ACHN (cell line): ENCODE measurements around the gene RAMACL.
"Not testable (repeated sequence)": the region's sequence is repeated elsewhere in the genome, so short reads cannot be mapped to it uniquely, and the experiment has no call there.

ENCODE experiments used
- DNase-seq: peaks from one replicate; pipeline ENCODE4 v3.0.0-alpha.2; 2015
- in situ Hi-C: cut with HindIII; loops from 2 replicates; pipeline ENCODE4 v1.10.0; 2017; ENCODE audit warnings: low sequenced_read_pairs, low pct_ligation_motif_present, low pct_unique_long_range_greater_than_20kb

Gene RAMACL

GRCh38 chr6:166586424-166587156 is at the start of gene RAMACL:
RAMACL (minus strand) TSS chr6:166586678; CDS start chr6:166586477, 201 bp downstream.
- DNase-seq, result peak; percentile 3
- in situ Hi-C loops, result no loop called here

GRCh38 chr6:166635013-166635970 is 48.8 kb upstream of the RAMACL start:
- in situ Hi-C loops, result no loop called here
- no peak for DNase-seq

GRCh38 chr6:166634581-166634980 is 48.1 kb upstream of the RAMACL start:
- DNase-seq, in situ Hi-C loops: not testable (repeated sequence)

DNA sequence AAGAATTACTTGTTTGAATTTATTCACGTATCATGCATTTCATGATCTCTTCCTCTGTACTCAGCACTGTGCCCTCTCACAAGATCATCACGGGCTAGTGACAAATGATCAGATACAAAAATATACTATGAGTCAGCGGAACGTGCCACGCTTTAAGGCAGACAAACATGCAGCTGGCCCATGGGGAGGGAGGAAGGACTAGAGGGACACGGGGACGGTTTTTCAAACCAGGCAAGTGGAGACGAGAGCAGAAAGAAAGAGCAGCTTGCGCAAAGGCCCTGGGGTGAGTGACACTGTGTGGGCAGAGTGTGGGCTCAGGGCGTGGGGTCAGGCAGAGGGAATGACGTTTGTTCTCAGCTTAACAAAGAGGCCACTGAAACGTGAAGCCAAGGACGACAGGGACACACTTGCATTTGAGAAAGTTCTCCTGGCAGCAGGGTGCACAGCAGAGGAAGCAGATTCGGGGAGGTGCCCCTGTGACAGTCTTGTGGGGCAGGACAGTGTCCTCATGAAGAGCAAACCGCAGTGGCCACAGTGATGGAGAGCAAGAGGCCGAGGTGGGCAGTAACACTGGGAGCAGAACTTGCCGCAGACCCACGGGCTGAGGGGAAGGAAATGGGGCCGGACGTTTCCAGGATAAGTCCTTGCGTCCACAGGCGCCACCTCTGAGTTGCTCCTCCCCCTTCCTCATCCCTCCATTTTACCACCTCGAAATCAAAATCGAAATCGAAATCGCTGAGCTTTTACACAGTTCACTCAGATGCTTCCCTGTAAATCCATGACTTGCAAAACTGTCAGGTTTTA is 47.5 kb upstream of the RAMACL start:
- no peak for DNase-seq
- in situ Hi-C loops, result no loop called here

- in situ Hi-C loops, result no loop called here
- DNase-seq, result no peak
Measured at GRCh38 chr6:166632731-166633130, 46.3 kb upstream of the RAMACL start.

GRCh38 chr6:166630462-166630861 is 44.0 kb upstream of the RAMACL start:
- no peak for DNase-seq
- in situ Hi-C loops, result no loop called here

GRCh38 chr6:166629628-166630027 is 43.1 kb upstream of the RAMACL start:
- in situ Hi-C loops, result no loop called here
- DNase-seq, result no peak

DNA sequence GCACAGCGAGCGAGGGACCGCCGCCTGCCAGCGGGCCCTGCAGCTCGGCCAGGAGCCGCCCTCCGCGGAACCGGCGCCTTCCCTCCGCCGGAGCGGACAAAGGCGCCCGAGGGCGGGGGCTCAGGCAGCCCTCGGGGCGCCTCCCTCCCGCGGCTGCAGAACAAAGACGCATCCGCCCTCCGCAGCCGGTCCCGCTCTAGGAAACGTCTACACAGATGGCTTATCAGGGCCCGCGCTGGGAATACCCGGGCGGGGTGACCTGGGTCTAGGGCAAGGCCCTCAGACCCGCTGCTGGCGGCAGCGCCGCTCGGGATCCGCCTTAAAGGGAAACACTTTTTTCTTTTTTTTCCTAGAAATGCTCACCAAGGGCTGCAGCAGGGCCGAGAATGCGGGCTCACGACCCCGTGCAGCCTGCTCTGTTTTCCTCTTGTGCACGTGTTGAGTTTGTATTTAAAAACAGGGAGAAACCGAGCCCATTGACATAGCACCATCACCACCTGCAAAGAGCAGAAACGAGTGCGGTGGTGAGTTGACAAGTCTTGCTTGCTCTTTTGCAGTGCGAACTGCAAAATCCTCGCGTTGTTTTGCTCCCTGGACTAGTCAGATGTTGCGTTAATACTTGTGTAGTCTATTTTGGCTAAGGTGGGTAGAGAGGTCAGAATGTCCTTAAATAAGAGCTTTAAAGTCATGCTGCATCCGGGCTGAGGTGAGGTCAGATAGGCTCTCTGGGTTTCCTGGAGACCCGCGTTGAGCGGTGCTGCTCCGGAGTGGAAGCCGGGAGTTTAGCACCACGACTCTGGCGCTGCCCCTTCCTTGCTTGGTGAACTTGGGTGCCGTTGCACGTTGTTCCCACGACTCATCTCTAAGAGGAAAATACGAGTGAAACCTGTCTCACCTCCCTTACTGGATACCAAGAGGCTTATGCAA is 41.7 kb upstream of the RAMACL start:
- in situ Hi-C loops, result no loop called here
- DNase-seq, result peak; percentile 18

- peak; percentile 97 for DNase-seq
Measured at GRCh38 chr6:166627033-166627874, 40.8 kb upstream of the RAMACL start, which contains the start of gene RPS6KA2. RPS6KA2 (minus strand) TSS chr6:166627251; CDS start chr6:166627019, 232 bp downstream.

GRCh38 chr6:166626177-166627032 is 39.9 kb upstream of the RAMACL start:
- in situ Hi-C loops, result no loop called here
- DNase-seq, result no peak

More at GRCh38 chr6:166627033-166627874, 40.8 kb upstream of the RAMACL start, which contains the start of gene RPS6KA2:
- in situ Hi-C loops, result no loop called here

GRCh38 chr6:166625356-166625755 is 38.9 kb upstream of the RAMACL start:
- in situ Hi-C loops, result no loop called here
- DNase-seq, result no peak

GRCh38 chr6:166624275-166624674 is 37.8 kb upstream of the RAMACL start:
- in situ Hi-C loops, result no loop called here
- no peak for DNase-seq

DNA sequence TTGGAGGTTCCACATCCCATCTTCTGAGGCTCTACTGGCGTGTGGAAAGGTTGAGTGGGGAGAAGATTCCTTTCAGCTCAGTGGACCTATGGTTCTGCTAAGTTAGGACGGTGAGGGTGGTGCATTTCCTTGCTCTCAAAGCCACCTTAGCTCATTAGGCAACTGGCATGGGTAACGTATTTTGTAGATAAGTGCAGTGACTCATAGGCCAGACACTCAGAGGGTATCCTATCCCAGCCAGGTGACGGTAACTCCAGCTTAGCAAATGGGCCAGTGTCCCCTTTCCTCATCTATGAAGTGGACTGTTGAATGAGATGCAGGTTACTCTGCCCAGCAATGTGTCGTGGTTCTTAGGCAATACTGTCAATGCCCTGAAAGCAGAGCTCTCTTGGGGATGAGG is 36.8 kb upstream of the RAMACL start:
- in situ Hi-C loops, result no loop called here
- DNase-seq, result no peak

- no peak for DNase-seq
- in situ Hi-C loops, result no loop called here
Measured at GRCh38 chr6:166621114-166621540, 34.6 kb upstream of the RAMACL start.

DNA sequence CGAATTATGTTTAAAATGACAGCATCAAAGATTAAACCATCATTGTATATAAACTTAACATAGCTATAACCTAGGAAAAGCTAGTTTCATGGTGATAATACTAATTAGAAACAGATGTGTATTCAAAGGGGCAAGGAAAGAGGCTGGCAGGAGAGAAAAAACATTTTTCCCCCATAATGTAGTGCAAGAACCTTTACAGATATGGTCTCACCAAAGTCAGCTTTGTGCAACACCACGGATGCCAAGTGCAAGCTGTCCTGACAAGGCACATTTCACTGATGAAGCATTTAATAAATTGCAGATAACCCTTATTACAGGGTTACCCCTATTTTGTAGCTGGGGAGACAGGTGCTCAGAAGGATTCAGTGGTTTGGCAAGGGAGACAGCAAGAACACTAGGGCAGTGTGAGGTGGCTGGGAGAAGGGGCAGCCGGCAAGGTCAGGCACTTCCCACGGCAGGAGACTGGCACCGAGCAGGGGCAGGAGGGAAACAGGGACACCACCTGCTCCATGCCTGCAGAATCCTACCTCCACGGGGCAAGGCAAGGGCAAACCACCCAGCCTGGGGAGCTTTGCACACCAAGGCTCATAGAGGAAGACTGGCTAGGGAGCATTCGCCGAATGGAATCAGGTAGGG is 34.1 kb upstream of the RAMACL start:
- no peak for DNase-seq
- in situ Hi-C loops, result no loop called here
